Cardiac muscle cell (in vitro differentiated cells and primary cell): ENCODE measurements around the gene NAA35. TPM values are rescaled to one million over a fixed set of nuclear protein-coding genes. Genes with fewer than 3 reads are reported as not detected.
"Not testable (repeated sequence)": the region's sequence is repeated elsewhere in the genome, so short reads cannot be mapped to it uniquely, and the experiment has no call there.

Experiments
- DNase-seq, 2 donors: peaks; one replicate each; pipeline versions ENCODE4 v3.0.0 to v3.0.0-alpha.2; 2010 to 2017; ENCODE audit warnings: low read depth in 1 of 2, low spot score in 1 of 2
- H3K27ac ChIP-seq: fragments of 200-600 bp; sonication (generic); 2 replicates; pipeline ENCODE4 v1.5.1; 2016
- H3K27me3 ChIP-seq: fragments of 200-600 bp; sonication (generic); 2 replicates; pipeline ENCODE4 v1.6.0; 2016; ENCODE audit warnings: control low read depth
- H3K36me3 ChIP-seq: fragments of 200-600 bp; sonication (generic); 2 replicates; pipeline ENCODE4 v1.5.1; 2016; ENCODE audit warnings: control low read depth
- H3K4me1 ChIP-seq: fragments of 200-600 bp; sonication (generic); 2 replicates; pipeline ENCODE4 v1.8.1; 2017; ENCODE audit warnings: low read depth, mild to moderate bottlenecking, mixed run types
- H3K4me3 ChIP-seq: fragments of 200-600 bp; sonication (generic); 2 replicates; pipeline ENCODE4 v1.5.1; 2016; ENCODE audit warnings: mild to moderate bottlenecking
- H3K9me3 ChIP-seq: fragments of 200-600 bp; sonication (generic); 2 replicates; pipeline ENCODE4 v1.5.1; 2017; ENCODE audit warnings: low read depth, mild to moderate bottlenecking, control low read depth
- CTCF ChIP-seq: IDR thresholded peaks from 2 replicates; pipeline ENCODE4 v1.5.1; 2012; ENCODE audit warnings: low read depth, mild to moderate bottlenecking, low read length
- polyA plus RNA-seq: library from polyadenylated mRNA; unstranded; fragments of >200 nt; fragmentation: Nextera tagmentation; extraction: Ambion mirVana; gene quantifications from 2 replicates; pipeline ENCODE4 v1.2.1, GENCODE V29; 2016
- total RNA-seq: library from RNA; depleted of rRNA; stranded (reverse); fragments of >200 nt; gene quantifications from 2 replicates; pipeline ENCODE4 v1.2.3, GENCODE V29; 2016

The NAA35 gene
- total and polyA plus RNA-seq, 2 experiments from 2014 or later, result 31.5 to 32.4 TPM

GRCh38 chr9:85914108-85914507 is 26.8 kb upstream of the NAA35 start:
- Histone ChIP-seq H3K4me3 (no peak overlapping the region), H3K27me3 (no peaks in the 10 kb centered on the region), H3K36me3 (no peaks in the 10 kb centered on the region), H3K27ac (no peak overlapping the region), H3K9me3 (no peaks in the 10 kb centered on the region), H3K4me1 (no peaks in the 10 kb centered on the region)
- TF ChIP-seq CTCF, result no peak
- DNase-seq, result peak in 1 of 2 donors; percentile 2

- Histone ChIP-seq H3K27me3 (no peaks in the 10 kb centered on the region), H3K27ac (no peak overlapping the region), H3K36me3 (no peaks in the 10 kb centered on the region), H3K9me3 (no peaks in the 10 kb centered on the region), H3K4me1 (no peaks in the 10 kb centered on the region), H3K4me3 (no peak overlapping the region)
- TF ChIP-seq CTCF, result no peak
- DNase-seq, result no peak
Observed at GRCh38 chr9:85917756-85918155, 23.2 kb upstream of the NAA35 start.

GRCh38 chr9:85925493-85925892 is 15.5 kb upstream of the NAA35 start:
- Histone ChIP-seq H3K9me3 (no peaks in the 10 kb centered on the region), H3K4me3 (no peak overlapping the region), H3K36me3 (no peaks in the 10 kb centered on the region), H3K4me1 (no peaks in the 10 kb centered on the region), H3K27ac (no peak overlapping the region), H3K27me3 (no peaks in the 10 kb centered on the region)
- no peak for DNase-seq
- TF ChIP-seq CTCF, result no peak

GRCh38 chr9:85927076-85927475 is 13.9 kb upstream of the NAA35 start:
- no peak for DNase-seq
- no peak for TF ChIP-seq CTCF
- no peak overlapping the region for H3K27ac ChIP-seq
- H3K4me1 ChIP-seq, result no peaks in the 10 kb centered on the region
- H3K36me3 ChIP-seq, result no peaks in the 10 kb centered on the region
- H3K27me3 ChIP-seq, result no peaks in the 10 kb centered on the region
- H3K9me3 ChIP-seq, result no peaks in the 10 kb centered on the region
- no peak overlapping the region for H3K4me3 ChIP-seq

- TF ChIP-seq CTCF, result no peak
- H3K27me3 ChIP-seq, result no peaks in the 10 kb centered on the region
- no peaks in the 10 kb centered on the region for H3K36me3 ChIP-seq
- H3K4me1 ChIP-seq, result no peaks in the 10 kb centered on the region
- H3K4me3 ChIP-seq, result no peak overlapping the region
- no peak for DNase-seq
- no peak overlapping the region for H3K27ac ChIP-seq
- H3K9me3 ChIP-seq, result no peaks in the 10 kb centered on the region
Observed at GRCh38 chr9:85931495-85931894, 9.5 kb upstream of the NAA35 start.

- H3K4me1 ChIP-seq, H3K4me3 ChIP-seq, H3K27ac ChIP-seq, H3K9me3 ChIP-seq, H3K36me3 ChIP-seq, DNase-seq, H3K27me3 ChIP-seq: not testable (repeated sequence)
Observed at GRCh38 chr9:85935950-85936349, 5.0 kb upstream of the NAA35 start.
